ENCODE results near the gene HOXA2. TPM values are rescaled to one million over a fixed set of nuclear protein-coding genes. Genes with fewer than 3 reads are reported as not detected.

The HOXA2 gene
- total and polyA plus RNA-seq, 8 donors = 0.89 to 3.7 (median 1.2) TPM; not detected in 1

DNA sequence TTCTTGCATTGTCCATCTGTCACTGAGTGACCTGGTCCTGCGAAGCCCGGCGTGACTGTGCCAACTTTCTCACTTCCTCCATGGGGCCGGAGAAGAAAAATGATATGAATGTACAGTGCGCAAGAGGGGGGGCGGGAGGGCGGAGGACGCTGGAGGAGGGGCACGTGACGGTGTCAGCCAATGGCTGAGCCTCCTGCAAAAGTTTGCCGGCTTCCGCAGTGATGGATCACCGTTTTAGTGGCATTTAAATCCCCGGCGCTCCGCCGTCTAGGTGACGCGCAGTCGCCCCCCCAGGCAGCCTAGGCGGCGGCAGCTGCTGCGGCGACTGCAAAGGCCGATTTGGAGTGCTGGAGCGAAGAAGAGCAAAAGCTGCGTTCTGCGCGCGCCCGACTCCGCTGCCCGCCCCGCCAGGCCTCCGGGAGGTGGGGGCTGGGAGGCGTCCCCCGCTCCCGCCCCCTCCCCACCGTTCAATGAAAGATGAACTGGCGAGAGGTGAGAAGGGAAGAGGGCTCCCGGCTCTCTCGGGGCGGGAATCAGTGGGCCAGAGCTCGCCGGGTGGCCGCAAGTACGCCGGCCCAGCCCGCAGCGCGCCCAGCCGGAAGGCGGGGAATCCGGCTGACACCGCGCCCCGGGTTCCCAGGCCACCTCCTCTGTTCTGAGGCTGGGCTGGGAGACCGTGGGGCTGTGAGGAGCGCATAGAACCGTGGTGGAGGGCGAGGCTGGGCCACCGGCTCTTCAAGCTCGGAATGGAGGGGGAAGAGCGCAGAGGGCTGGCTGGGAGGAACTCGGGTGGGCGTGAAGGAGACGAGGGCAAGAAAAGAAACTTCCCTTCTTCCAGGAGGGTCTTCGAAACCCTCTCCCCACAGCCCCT, 6.4 kb downstream of the HOXA2 start, which contains the start of gene HOXA1:
Gene HOXA1, minus strand, starts transcription at position 104 of the 871 bp plus-strand sequence. Its CDS starts 88 bp downstream, at position 16.
- intact Hi-C loops (cut with DNase I; ENCODE audit: low total_unique reads) = no loop called here
- DNase-seq = peak; percentile 59 to 97
- WGBS, 5 donors = 0 to 2% (median 2%) methylated on average over 22 to 68 of the region's 68 CpGs
- H3K36me3 ChIP-seq = no peaks in the 10 kb centered on the region
- H3K27ac ChIP-seq = peak within 1 kb of the TSS; percentile 85 to 99 (median 94)
- H3K4me1 ChIP-seq = peaks cover 8 to 42% (median 28%) of the 10 kb centered on the region in 4 donors
- H3K27me3 ChIP-seq = peaks cover 0 to 88% (median 53%) of the 10 kb centered on the region in 3 donors
- TF ChIP-seq, protein P1, sequence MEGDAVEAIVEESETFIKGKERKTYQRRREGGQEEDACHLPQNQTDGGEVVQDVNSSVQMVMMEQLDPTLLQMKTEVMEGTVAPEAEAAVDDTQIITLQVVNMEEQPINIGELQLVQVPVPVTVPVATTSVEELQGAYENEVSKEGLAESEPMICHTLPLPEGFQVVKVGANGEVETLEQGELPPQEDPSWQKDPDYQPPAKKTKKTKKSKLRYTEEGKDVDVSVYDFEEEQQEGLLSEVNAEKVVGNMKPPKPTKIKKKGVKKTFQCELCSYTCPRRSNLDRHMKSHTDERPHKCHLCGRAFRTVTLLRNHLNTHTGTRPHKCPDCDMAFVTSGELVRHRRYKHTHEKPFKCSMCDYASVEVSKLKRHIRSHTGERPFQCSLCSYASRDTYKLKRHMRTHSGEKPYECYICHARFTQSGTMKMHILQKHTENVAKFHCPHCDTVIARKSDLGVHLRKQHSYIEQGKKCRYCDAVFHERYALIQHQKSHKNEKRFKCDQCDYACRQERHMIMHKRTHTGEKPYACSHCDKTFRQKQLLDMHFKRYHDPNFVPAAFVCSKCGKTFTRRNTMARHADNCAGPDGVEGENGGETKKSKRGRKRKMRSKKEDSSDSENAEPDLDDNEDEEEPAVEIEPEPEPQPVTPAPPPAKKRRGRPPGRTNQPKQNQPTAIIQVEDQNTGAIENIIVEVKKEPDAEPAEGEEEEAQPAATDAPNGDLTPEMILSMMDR (IDR thresholded peaks at IDR 0.05) = no peak
- TF ChIP-seq EP300 (IDR thresholded peaks at IDR 0.05) = no peak
- TF ChIP-seq POLR2A (IDR thresholded peaks at IDR 0.05) = no peak
- TF ChIP-seq POLR2AphosphoS5 (IDR thresholded peaks at IDR 0.05) = peak; percentile 84 to 89 (median 84)
- H3K4me3 ChIP-seq = peak within 1 kb of the TSS; percentile 69 to 81 (median 72)
- no peaks in the 10 kb centered on the region for H3K9me3 ChIP-seq

DNA sequence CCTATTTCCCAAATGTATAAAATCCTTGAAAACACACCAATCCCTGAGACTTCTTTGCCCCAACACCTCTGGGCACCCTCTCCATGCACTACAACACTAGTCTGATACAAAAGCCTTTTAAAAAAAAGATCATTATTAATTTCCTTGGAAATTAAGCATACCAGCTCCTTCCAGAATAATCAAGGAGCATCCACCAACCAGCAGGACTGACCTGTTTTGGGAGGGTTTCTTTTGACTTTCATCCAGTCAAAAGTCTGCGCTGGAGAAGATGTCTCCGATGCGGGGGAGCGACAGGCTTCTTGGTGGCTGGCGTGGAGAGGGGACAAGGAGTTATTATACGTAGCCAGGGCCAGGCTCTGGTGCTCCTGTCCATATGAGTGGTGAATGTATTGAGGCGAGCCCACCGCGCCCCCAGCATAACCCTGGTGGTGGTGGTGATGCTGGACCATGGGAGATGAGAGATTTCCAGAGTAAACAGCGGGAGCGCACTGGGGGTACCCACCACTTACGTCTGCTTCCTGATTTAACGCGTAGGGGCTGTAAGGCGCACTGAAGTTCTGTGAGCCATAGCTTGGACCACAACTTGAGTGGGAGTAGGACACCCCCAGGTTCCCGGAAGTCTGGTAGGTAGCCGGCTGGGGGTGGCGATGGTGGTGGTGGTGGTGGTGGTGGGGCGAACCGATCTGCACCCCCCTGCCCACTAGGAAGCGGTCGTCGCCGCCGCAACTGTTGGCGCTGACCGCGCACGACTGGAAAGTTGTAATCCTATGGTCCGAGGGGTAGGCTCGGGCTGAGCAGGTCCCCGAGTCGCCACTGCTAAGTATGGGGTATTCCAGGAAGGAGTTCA, 7.2 kb downstream of the HOXA2 start:
- H3K27me3 ChIP-seq = peaks cover 0 to 88% (median 50%) of the 10 kb centered on the region in 3 donors
- intact Hi-C loops (cut with DNase I; ENCODE audit: low total_unique reads) = no loop called here
- peaks cover 8 to 40% (median 27%) of the 10 kb centered on the region in 4 donors for H3K4me1 ChIP-seq
- TF ChIP-seq POLR2AphosphoS5 (IDR thresholded peaks at IDR 0.05) (no peak), POLR2A (IDR thresholded peaks at IDR 0.05) (no peak), EP300 (IDR thresholded peaks at IDR 0.05) (no peak)
- TF ChIP-seq, protein P1 (IDR thresholded peaks at IDR 0.05) = no peak
- DNase-seq = no peak
- H3K9me3 ChIP-seq = no peaks in the 10 kb centered on the region
- H3K4me3 ChIP-seq = peak overlapping the region; percentile 69 to 81 (median 72)
- H3K27ac ChIP-seq = peak overlapping the region in 4 of 5 donors; percentile 14 to 99 (median 95)
- no peaks in the 10 kb centered on the region for H3K36me3 ChIP-seq
- WGBS, 5 donors = 12 to 37% (median 13%) methylated on average over 15 to 33 of the region's 33 CpGs

DNA sequence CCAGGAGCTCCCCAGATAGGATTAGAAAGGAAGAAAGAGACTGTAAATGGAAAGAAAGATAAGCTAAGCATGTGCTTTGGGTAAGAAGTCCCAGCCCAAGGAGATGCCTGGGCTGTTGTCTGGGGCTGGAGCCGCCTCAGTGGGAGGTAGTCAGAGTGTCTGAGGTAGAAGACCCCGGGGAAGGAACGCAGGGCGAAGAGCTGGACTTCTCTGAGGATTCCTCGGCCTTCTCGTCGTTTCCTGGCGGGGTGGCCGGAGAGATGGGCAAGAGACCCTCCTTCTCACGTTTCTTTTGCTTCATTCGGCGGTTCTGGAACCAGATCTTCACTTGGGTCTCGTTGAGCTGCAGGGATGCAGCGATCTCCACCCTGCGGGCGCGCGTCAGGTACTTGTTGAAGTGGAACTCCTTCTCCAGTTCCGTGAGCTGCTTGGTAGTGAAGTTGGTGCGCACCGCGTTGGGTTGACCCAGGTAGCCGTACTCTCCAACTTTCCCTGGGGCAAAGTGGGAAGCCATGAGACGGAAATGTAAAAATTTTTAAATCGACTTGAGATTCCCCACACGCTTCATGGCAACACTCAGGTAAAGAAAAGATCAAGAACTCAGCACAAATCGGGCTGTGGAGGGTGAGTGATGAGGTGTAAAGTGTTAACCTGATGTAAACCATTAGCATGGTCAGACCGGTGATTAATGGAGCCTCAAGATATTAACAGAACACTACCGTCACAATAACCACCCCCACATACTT, 8.0 kb downstream of the HOXA2 start:
- WGBS, 5 donors = 59 to 75% (median 67%) methylated on average over 28 to 29 of the region's 29 CpGs
- Histone ChIP-seq H3K27ac (peak overlapping the region in 1 of 5 donors; percentile 99), H3K4me3 (no peak overlapping the region), H3K27me3 (peaks cover 0 to 88% (median 46%) of the 10 kb centered on the region in 3 donors), H3K36me3 (no peaks in the 10 kb centered on the region), H3K9me3 (no peaks in the 10 kb centered on the region), H3K4me1 (peaks cover 8 to 33% (median 23%) of the 10 kb centered on the region in 4 donors)
- intact Hi-C loops (cut with DNase I; ENCODE audit: low total_unique reads) = no loop called here
- peak in 1 of 2 donors; percentile 23 for DNase-seq
- TF ChIP-seq, protein P1 (IDR thresholded peaks at IDR 0.05) = no peak
- TF ChIP-seq POLR2AphosphoS5 (IDR thresholded peaks at IDR 0.05) = no peak
- no peak for TF ChIP-seq EP300 (IDR thresholded peaks at IDR 0.05)
- TF ChIP-seq POLR2A (IDR thresholded peaks at IDR 0.05) = no peak

Measured in stomach (tissue), 9 donors.